ENCODE data around the gene UCP3.

- TF ChIP-seq EZH2phosphoT487 (IDR thresholded peaks at IDR 0.05; ENCODE audit: low read depth) (no peak), CTCF (IDR thresholded peaks at IDR 0.05; ENCODE audit: low read depth, low read length) (no peak)
Observed at GRCh38 chr11:73975479-73975757, 33.5 kb downstream of the UCP3 start.
